HepG2 (cell line): ENCODE results near the gene POLH. TPM values are rescaled to one million over a fixed set of nuclear protein-coding genes. Genes with fewer than 3 reads are reported as not detected.

Source experiments
- AKNA ChIP-seq: sonication (generic); formaldehyde crosslinking; IDR thresholded peaks from 2 replicates; pipeline ENCODE4 v1.4.0; 2020; ENCODE audit warnings: missing genetic modification reagents, borderline replicate concordance
- CAMTA2 ChIP-seq: sonication (generic); formaldehyde crosslinking; IDR thresholded peaks from 2 replicates; pipeline ENCODE4 v1.4.0; 2020; ENCODE audit warnings: mild to moderate bottlenecking, missing genetic modification reagents, borderline replicate concordance
- CTCF ChIP-seq: sonication (generic); formaldehyde crosslinking; IDR thresholded peaks from 2 replicates; pipeline ENCODE4 v1.5.0; 2020; ENCODE audit warnings: mild to moderate bottlenecking, missing genetic modification reagents, moderate library complexity
- HNRNPK ChIP-seq: fragments of 200-400 bp; formaldehyde crosslinking; IDR thresholded peaks from 2 replicates; pipeline ENCODE4 v1.6.1; 2018; ENCODE audit warnings: low read length, low read depth, moderate library complexity, mild to moderate bottlenecking; ENCODE audit not compliant: poor library complexity, severe bottlenecking
- NFIC ChIP-seq: IDR thresholded peaks from 2 replicates; pipeline ENCODE4 v1.6.1; 2012; ENCODE audit warnings: mild to moderate bottlenecking, low read length, inconsistent platforms
- PHF8 ChIP-seq: sonication (generic); formaldehyde crosslinking; IDR thresholded peaks from 2 replicates; pipeline ENCODE4 v1.5.0; 2020; ENCODE audit warnings: missing genetic modification reagents
- ZBTB3 ChIP-seq: sonication (generic); formaldehyde crosslinking; IDR thresholded peaks from 2 replicates; pipeline ENCODE4 v1.4.0; 2020; ENCODE audit warnings: low read depth, mild to moderate bottlenecking, moderate library complexity, missing genetic modification reagents, borderline replicate concordance
- ZBTB7B ChIP-seq: sonication (generic); formaldehyde crosslinking; IDR thresholded peaks from 2 replicates; pipeline ENCODE4 v1.4.0; 2020; ENCODE audit warnings: missing genetic modification reagents
- ZNF44 ChIP-seq: sonication (generic); formaldehyde crosslinking; IDR thresholded peaks from 2 replicates; pipeline ENCODE4 v1.5.1; 2020; ENCODE audit warnings: mild to moderate bottlenecking, missing genetic modification reagents
- ZNF558 ChIP-seq: sonication (generic); formaldehyde crosslinking; IDR thresholded peaks from 2 replicates; pipeline ENCODE4 v1.9.0; 2022; ENCODE audit warnings: mild to moderate bottlenecking, missing genetic modification reagents, borderline replicate concordance
- ZNF777 ChIP-seq: sonication (generic); formaldehyde crosslinking; IDR thresholded peaks from 2 replicates; pipeline ENCODE4 v1.4.0; 2020; ENCODE audit warnings: missing genetic modification reagents
- polyA plus RNA-seq, 8 experiments: library from polyadenylated mRNA; depleted of rRNA in 3 of 8; stranded (reverse) in 7 of 8; unstranded in 1 of 8; fragments of >200 nt; fragmentation: Illumina TruSeq in 4 of 8; extraction: Trizol in 4 of 8; gene quantifications; 2 replicates each; pipeline versions ENCODE4 v1.2.1 to v1.2.3, GENCODE V29; 2011 to 2016; ENCODE audit warnings: low read depth in 4 of 8, missing spikeins in 1 of 8, mixed read lengths in 1 of 8; ENCODE audit not compliant: insufficient read depth in 1 of 8
- total RNA-seq, 5 experiments: library from RNA; depleted of rRNA; stranded (reverse); fragments of >200 nt; fragmentation: Illumina TruSeq; extraction: Trizol; gene quantifications; 2 replicates each; pipeline ENCODE4 v1.2.3, GENCODE V29; 2016; ENCODE audit warnings: low read depth in 1 of 5
- TF ChIP-seq, protein P1 (sequence below): fragments of 450-650 bp; IDR thresholded peaks from 2 replicates; pipeline ENCODE4 v1.6.1; 2016
- TF ChIP-seq, protein P2 (sequence below): sonication (generic); formaldehyde crosslinking; conservative IDR thresholded peaks from 2 replicates; pipeline ENCODE4 v1.4.0; 2020; ENCODE audit warnings: missing genetic modification reagents

POLH gene
- total and polyA plus RNA-seq, 2 of the 13 experiments (the other 11 are each of a cell fraction or from before 2014, with no cell fraction given), result 11.6 to 25.0 TPM

DNA sequence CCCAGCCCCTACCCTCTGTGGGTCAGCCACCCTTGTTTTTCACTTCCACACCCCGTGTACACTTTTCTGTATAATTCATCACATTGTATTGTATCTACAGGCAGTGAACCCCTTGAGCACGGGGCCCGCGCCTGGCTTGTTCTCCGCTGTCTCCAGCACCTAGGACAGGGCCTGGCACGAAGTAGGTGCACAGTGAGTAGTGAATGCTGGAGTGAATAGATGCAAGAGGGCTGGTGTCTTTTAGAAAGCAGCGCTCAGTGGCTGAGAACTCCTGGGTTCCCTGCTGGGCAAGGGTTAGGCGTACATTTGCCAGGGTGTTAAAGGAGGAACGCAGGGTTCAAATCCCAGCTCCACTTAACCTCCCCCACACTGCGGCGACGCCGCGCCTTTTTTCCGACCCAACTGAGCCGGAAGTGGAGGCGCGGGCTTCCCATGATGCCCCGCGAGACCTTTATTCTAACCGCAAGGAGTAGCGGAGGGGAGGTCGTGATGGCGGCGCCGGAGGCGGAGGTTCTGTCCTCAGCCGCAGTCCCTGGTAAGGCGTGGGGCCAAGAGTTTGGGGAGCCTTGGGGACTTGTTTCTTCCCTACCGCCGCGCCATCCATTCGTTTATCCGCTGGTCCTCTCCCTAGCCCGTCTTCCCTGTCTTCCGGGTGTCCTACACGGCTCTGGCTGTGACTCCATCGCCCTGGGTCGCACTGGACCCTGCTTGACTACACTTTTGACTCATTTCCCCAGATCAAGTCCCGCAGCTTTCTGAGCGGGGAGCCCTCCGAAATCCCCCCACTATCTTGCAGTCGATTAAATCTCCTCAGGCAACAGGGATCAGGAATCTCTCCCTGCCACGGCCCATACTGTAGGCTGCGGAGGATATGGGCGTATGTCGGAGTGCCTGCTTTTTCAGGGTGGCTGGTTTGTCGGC lies 59.7 kb downstream of the POLH start, which contains the start of gene MAD2L1BP (continued):
- TF ChIP-seq CTCF (CRISPR knock-in tag) (peak; percentile 38), ZBTB7B (peak; percentile 80), AKNA (CRISPR knock-in tag) (no peak), NFIC (peak; percentile 38; the same call in 1 of the 2 replicates), ZNF777 (CRISPR knock-in tag) (peak; percentile 31; the same call in 1 of the 2 replicates), ZBTB3 (no peak; the same call in 1 of the 2 replicates), HNRNPK (no peak), PHF8 (CRISPR knock-in tag) (peak; percentile 97), CAMTA2 (CRISPR knock-in tag) (no peak), ZNF558 (CRISPR knock-in tag) (peak; percentile 70; the same call in 1 of the 2 replicates), ZNF44 (CRISPR knock-in tag) (peak; percentile 26; the same call in 1 of the 2 replicates)
- TF ChIP-seq, protein P1, sequence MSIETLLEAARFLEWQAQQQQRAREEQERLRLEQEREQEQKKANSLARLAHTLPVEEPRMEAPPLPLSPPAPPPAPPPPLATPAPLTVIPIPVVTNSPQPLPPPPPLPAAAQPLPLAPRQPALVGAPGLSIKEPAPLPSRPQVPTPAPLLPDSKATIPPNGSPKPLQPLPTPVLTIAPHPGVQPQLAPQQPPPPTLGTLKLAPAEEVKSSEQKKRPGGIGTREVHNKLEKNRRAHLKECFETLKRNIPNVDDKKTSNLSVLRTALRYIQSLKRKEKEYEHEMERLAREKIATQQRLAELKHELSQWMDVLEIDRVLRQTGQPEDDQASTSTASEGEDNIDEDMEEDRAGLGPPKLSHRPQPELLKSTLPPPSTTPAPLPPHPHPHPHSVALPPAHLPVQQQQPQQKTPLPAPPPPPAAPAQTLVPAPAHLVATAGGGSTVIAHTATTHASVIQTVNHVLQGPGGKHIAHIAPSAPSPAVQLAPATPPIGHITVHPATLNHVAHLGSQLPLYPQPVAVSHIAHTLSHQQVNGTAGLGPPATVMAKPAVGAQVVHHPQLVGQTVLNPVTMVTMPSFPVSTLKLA, result no peak
- TF ChIP-seq, protein P2, sequence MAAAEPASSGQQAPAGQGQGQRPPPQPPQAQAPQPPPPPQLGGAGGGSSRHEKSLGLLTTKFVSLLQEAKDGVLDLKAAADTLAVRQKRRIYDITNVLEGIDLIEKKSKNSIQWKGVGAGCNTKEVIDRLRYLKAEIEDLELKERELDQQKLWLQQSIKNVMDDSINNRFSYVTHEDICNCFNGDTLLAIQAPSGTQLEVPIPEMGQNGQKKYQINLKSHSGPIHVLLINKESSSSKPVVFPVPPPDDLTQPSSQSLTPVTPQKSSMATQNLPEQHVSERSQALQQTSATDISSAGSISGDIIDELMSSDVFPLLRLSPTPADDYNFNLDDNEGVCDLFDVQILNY (CRISPR knock-in tag), result no peak
